NOMO-1 treated with DMSO at 0.1 percent for 48 hours (cell line): ENCODE data around the gene CRHBP.
"Not testable (repeated sequence)": the region's sequence is repeated elsewhere in the genome, so short reads cannot be mapped to it uniquely, and the experiment has no call there.

Experiments used
- DNase-seq: peaks from one replicate; lab custom pipeline; 2025; ENCODE audit not compliant: unreplicated experiment; lab: John Stamatoyannopoulos, UW

The CRHBP gene

GRCh38 chr5:76958991-76959767 lies 6.3 kb downstream of the CRHBP start:
- DNase-seq, result peak; percentile 58

- DNase-seq, result no peak
These were observed 7.3 kb downstream of the CRHBP start for GRCh38 chr5:76960004-76960625.

- DNase-seq, result no peak
These were observed 11.2 kb downstream of the CRHBP start for GRCh38 chr5:76964060-76964459.

- DNase-seq, result no peak
These were observed 18.7 kb downstream of the CRHBP start for GRCh38 chr5:76971511-76971910.

- DNase-seq, result no peak
These were observed 19.8 kb downstream of the CRHBP start for GRCh38 chr5:76972689-76973088.

GRCh38 chr5:76974785-76975184 lies 21.9 kb downstream of the CRHBP start:
- peak; percentile 44 for DNase-seq

GRCh38 chr5:76978869-76979268 lies 26.0 kb downstream of the CRHBP start:
- DNase-seq, result no peak

GRCh38 chr5:76980518-76981144 lies 27.8 kb downstream of the CRHBP start:
- no peak for DNase-seq

- no peak for DNase-seq
These were observed 29.6 kb downstream of the CRHBP start for GRCh38 chr5:76982450-76982849.

GRCh38 chr5:76983468-76983867 lies 30.6 kb downstream of the CRHBP start:
- DNase-seq, result no peak

GRCh38 chr5:76986825-76987526 lies 34.1 kb downstream of the CRHBP start:
- DNase-seq, result peak; percentile 77

- peak; percentile 33 for DNase-seq
These were observed 38.1 kb downstream of the CRHBP start for GRCh38 chr5:76990899-76991459.

GRCh38 chr5:76993436-76993835 lies 40.6 kb downstream of the CRHBP start:
- DNase-seq, result not testable (repeated sequence)

GRCh38 chr5:76994337-76994736 lies 41.5 kb downstream of the CRHBP start:
- DNase-seq, result no peak

GRCh38 chr5:76998251-76998650 lies 45.4 kb downstream of the CRHBP start:
- DNase-seq, result not testable (repeated sequence)

- peak; percentile 27 for DNase-seq
These were observed 46.6 kb downstream of the CRHBP start for GRCh38 chr5:76999451-76999850.

- DNase-seq, result no peak
These were observed 50.4 kb downstream of the CRHBP start for GRCh38 chr5:77003246-77003645.

- DNase-seq, result no peak
These were observed 53.3 kb downstream of the CRHBP start for GRCh38 chr5:77006124-77006523.

GRCh38 chr5:77008413-77008812 lies 55.6 kb downstream of the CRHBP start:
- no peak for DNase-seq

- DNase-seq, result no peak
These were observed 57.4 kb downstream of the CRHBP start for GRCh38 chr5:77010243-77010642.

GRCh38 chr5:77011498-77011897 lies 58.7 kb downstream of the CRHBP start:
- DNase-seq, result no peak
